ENCODE results near the gene MBIP.

The MBIP gene

GRCh38 chr14:36260970-36261640, 59.3 kb downstream of the MBIP start:
- no peaks in the 10 kb centered on the region for H3K4me1 ChIP-seq (ENCODE audit: control insufficient read depth in 1 of 2, insufficient read depth in 2 of 2, low read length in 2 of 2)
- no peaks in the 10 kb centered on the region for H3K9me3 ChIP-seq (ENCODE audit: control insufficient read depth in 1 of 2, low read length in 2 of 2)
- H3K27me3 ChIP-seq (ENCODE audit: low read depth, low read length): no peaks in the 10 kb centered on the region
- no peaks in the 10 kb centered on the region for H3K36me3 ChIP-seq (ENCODE audit: control insufficient read depth in 1 of 2, insufficient read depth in 2 of 2, low read length in 2 of 2)
- H3K27ac ChIP-seq (ENCODE audit: low read length): no peak overlapping the region
- H3K4me3 ChIP-seq (ENCODE audit: low read depth in 1 of 2, low read length in 2 of 2): no peak overlapping the region

- H3K9me3 ChIP-seq (ENCODE audit: control insufficient read depth in 1 of 2, low read length in 2 of 2): no peaks in the 10 kb centered on the region
- no peaks in the 10 kb centered on the region for H3K36me3 ChIP-seq (ENCODE audit: control insufficient read depth in 1 of 2, insufficient read depth in 2 of 2, low read length in 2 of 2)
- no peak overlapping the region for H3K27ac ChIP-seq (ENCODE audit: low read length)
- H3K4me3 ChIP-seq (ENCODE audit: low read depth in 1 of 2, low read length in 2 of 2): no peak overlapping the region
- no peaks in the 10 kb centered on the region for H3K4me1 ChIP-seq (ENCODE audit: control insufficient read depth in 1 of 2, insufficient read depth in 2 of 2, low read length in 2 of 2)
- H3K27me3 ChIP-seq (ENCODE audit: low read depth, low read length): no peaks in the 10 kb centered on the region
Observed at GRCh38 chr14:36258241-36258640, 62.2 kb downstream of the MBIP start.

DNA sequence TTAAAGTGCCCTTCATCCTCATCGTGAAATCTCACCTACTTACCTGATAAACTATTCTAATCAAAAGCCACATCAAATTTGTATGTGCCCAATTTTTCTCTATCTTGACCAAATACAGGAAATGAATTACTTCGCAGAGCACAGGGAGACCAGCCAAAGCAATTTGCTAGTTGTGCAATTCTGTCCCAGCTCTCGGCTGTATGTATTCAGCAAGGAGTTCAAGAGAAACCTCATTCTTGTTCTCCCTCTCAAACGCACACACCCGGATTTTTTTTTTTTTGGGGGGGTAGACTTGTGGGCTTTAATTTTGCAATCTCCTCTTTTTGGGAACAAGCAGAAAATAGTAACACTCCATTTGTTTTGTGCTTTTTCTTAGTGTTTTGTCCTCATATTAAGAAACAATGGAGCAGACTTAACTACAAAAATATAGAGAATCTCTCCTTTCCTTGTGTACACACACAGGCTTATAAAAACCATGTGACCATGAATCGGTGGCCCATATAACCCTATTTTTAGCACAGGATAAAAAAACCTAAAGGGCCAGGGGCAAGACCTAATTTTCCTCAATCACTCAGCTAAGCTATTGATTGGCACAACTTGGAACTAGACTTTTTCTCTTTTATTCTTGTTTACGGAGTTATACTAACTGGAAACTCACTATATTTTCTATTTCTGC, 64.2 kb downstream of the MBIP start:
- H3K27ac ChIP-seq (ENCODE audit: low read length): no peak overlapping the region
- H3K27me3 ChIP-seq (ENCODE audit: low read depth, low read length): no peaks in the 10 kb centered on the region
- H3K9me3 ChIP-seq (ENCODE audit: control insufficient read depth in 1 of 2, low read length in 2 of 2): no peaks in the 10 kb centered on the region
- no peaks in the 10 kb centered on the region for H3K36me3 ChIP-seq (ENCODE audit: control insufficient read depth in 1 of 2, insufficient read depth in 2 of 2, low read length in 2 of 2)
- no peak overlapping the region for H3K4me3 ChIP-seq (ENCODE audit: low read depth in 1 of 2, low read length in 2 of 2)
- H3K4me1 ChIP-seq (ENCODE audit: control insufficient read depth in 1 of 2, insufficient read depth in 2 of 2, low read length in 2 of 2): no peaks in the 10 kb centered on the region

- H3K4me1 ChIP-seq (ENCODE audit: control insufficient read depth in 1 of 2, insufficient read depth in 2 of 2, low read length in 2 of 2): no peaks in the 10 kb centered on the region
- no peaks in the 10 kb centered on the region for H3K27me3 ChIP-seq (ENCODE audit: low read depth, low read length)
- H3K36me3 ChIP-seq (ENCODE audit: control insufficient read depth in 1 of 2, insufficient read depth in 2 of 2, low read length in 2 of 2): no peaks in the 10 kb centered on the region
- no peak overlapping the region for H3K4me3 ChIP-seq (ENCODE audit: low read depth in 1 of 2, low read length in 2 of 2)
- no peak overlapping the region for H3K27ac ChIP-seq (ENCODE audit: low read length)
- no peaks in the 10 kb centered on the region for H3K9me3 ChIP-seq (ENCODE audit: control insufficient read depth in 1 of 2, low read length in 2 of 2)
Observed at GRCh38 chr14:36254020-36254624, 66.3 kb downstream of the MBIP start.

Data from muscle layer of duodenum (tissue), 2 donors.